HG03025 (cell line): ENCODE measurements around the gene HLA-DMB.
"Not testable (repeated sequence)": the region's sequence is repeated elsewhere in the genome, so short reads cannot be mapped to it uniquely, and the experiment has no call there.

ENCODE experiments used
- ATAC-seq: cut with Tn5 transposase; IDR thresholded peaks from one replicate; pipeline ENCODE4 v1.9.1; 2021; ENCODE audit warnings: mild to moderate bottlenecking, moderate library complexity; ENCODE audit not compliant: unreplicated experiment, low FRiP score

The HLA-DMB gene

DNA sequence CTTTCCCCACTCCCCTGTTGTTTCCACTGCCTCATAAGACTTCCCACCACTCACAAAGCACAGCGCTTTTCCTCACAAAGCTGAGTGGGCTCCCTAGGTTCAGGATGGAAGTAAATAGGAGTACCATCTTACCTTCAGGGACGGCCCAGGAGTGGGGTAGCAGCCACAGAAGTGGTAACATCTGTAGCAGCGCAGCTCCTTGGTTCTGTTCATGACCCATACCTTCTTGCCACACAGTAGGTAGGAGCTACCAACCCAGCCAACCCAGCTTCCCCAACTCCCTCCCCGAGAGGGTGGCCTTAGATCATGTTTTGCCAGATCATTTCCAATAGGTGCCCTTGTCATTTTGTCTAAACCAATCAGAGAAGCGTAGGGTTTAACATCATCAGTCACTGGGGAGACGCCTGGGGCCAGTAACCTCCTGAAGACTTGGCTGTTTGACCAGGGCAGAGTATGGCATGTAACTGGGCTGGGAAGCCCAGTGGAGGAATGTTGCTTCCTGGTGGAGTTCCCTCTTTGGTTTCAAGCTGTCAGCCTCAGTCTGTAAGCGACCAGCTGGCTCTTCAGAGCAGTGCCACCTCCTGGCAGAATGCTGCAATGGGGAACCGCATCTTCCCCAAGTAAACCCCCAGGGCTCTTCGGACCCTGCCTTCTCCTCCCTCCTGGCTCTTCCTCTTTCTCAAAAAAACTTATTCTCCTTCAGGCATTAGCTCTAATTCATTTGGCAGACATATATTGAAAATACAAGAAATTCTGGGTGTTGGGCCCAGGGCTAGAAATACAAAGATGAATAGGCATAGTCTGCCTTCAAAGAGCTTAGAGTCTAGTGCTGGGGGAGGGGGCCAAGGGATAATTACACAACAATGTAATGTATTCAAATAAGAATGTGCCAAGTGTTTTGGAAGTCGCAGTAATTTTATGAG is 12.2 kb upstream of the HLA-DMB start, which contains the start of gene HLA-DMA:
TSS of gene HLA-DMA (minus strand) at position 281 of the 923 bp plus-strand sequence. CDS start at position 220, 61 bp downstream.
- ATAC-seq, result peak; percentile 73

DNA sequence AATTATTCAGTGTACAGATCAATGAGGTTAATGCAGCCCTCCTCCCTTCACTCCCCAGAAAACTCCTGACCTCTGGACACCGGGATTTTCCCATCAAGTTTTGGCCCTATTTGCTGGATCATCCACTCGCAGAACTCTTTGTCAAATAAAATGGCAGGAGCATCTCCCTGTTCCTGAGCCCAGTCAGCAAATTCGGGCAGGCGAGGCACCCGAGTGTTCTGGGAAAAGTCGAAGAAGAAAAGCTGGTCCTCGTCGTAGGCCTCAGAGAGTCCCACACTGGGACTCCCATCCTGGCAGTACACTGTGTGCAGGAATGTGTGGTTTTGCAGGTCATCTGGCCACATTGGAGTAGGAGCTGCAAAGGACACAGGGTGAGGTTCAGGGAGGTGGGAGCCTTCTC is 9.6 kb upstream of the HLA-DMB start:
- ATAC-seq, result no peak

DNA sequence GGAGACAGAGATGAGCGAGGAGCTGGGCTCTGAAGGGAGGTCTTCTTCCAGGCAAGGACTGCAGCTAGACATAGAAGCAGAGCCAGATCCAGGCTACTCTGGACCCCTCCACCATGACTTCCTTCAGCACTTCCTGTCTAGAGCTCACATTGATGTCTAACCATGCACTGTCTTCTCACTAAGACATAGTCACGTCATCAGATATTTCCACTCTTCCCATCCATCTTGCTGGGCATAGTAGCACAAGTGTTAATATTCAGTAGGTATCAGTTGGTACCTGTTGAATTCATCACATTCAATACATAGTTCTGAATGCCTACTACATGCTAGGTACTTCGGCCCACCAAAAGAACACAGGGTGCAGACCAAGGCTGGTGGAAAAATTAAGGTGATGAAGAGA is 9.2 kb upstream of the HLA-DMB start:
- ATAC-seq, result no peak

DNA sequence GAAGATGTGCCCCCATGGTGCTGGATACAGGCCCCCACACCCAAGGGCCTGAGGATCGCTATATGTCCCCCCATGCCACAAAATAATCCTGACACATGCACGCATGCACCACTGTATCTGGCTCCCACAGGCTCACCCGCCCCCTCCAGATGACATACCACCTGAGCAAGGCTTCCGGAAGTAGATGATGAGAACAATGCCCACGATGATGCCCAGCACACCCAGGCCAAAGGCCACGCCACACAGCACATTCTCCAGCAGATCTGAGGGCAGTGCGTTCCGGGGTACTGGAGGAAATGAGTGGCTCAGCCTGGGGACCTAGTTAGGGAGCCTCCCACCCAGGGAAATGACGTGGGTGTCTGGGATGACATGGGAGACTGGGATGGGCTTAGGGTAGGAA is 8.3 kb upstream of the HLA-DMB start:
- no peak for ATAC-seq

DNA sequence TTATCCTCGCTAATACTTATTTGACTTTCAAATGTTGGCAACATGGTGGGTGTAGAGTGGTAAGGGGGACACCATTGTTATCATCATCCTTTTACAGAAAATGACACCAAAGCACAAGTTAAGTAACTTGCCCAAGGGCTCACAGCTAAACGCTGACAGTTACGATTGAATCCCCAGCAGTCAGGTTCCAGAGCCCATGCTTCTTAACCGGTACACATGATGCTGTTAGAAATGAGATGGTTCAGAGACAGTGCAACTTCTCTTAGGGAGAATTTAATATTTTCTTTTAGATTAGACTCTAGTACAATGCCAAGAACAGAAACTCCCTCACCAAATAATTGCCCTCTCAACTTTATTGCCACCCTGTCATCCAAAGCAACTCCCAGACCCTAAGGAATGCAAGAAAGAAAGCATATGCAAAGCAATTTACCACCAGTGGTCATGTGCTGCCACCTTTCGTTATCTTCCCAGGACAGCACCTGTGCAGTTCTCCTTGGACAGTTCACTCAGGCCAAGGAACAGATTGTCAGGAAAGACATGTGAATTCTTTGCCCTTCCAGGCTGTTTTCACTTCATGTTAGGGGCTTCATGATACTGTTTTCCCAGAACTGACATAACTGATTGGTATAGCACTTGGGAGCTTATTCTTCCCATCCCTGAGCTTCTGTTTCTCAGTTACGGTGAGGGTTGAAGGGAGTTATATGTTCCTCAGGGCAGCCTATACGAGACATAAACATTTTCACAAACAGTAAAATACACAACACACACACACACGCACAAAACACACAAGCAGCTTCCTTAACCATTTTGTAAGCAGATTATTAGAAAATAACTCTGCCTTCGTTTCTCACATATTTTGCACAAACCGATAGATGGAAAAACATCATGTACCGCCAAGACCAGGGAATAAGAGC is 7.0 kb upstream of the HLA-DMB start:
- ATAC-seq, result no peak

DNA sequence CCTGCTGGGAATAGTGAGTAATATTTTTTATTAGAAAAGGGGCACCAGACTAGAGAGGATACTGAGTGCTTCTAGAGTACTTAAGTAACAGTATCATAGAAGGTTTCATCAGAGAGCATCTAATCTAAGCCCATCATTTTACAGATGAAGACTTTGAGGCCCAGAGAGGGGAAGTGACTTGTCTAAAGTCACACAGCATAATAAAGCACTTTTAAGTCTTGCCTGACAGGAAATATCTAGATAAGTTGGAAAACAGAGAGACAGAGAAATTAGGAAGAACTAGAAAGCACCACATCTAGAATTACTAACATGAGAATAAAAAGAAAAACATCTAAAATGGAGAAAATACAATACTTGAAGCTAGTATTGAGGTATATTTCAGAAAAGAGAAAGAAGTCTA is 6.1 kb upstream of the HLA-DMB start:
- no peak for ATAC-seq

DNA sequence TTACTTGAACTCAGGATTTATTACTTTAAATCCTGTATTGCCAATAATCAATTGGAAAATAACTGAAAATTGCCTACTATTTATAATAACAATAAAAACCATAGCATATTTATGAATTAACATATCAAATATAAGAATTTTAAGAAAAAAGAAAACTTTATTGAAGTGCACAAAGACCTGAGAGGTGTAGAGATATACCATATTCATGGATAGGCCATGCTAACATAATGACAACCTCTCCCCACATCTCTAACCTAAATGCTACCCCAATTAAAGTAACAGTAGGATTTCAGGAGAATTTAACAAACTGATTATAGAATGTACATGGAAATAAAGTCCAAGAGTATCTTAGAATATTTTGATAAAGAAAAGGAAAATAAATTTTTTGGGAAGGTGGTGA is 5.1 kb upstream of the HLA-DMB start:
- no peak for ATAC-seq

DNA sequence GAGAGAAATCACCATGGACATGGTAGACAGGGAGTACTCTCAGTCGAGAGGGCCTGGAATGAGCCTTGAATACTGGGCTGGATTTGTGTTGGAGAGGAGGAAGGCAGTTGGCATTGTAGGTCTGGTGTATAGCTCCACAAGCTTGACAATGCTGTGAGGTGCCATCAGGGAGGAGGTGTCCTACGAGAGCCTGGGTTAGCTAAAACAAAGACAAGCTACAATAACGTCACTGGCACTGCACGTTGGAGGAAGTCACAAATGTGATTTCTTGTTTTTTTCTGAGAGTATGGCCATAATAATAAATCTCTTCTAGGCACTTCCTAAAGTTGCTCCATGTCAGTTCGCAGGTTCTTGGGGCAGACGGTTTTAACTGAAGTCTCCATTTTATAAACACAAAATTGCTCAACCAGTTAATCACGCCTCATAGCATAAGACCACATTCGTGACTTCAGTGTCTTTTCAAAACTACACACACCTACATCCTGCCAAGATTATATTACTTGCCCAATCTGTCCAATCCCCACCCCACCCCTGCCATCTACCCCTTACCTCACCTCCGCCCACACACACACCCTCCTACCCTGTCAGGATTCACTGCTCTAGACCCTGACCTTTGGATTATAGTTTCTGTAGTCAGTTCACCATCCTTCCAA is 4.4 kb upstream of the HLA-DMB start:
- no peak for ATAC-seq

DNA sequence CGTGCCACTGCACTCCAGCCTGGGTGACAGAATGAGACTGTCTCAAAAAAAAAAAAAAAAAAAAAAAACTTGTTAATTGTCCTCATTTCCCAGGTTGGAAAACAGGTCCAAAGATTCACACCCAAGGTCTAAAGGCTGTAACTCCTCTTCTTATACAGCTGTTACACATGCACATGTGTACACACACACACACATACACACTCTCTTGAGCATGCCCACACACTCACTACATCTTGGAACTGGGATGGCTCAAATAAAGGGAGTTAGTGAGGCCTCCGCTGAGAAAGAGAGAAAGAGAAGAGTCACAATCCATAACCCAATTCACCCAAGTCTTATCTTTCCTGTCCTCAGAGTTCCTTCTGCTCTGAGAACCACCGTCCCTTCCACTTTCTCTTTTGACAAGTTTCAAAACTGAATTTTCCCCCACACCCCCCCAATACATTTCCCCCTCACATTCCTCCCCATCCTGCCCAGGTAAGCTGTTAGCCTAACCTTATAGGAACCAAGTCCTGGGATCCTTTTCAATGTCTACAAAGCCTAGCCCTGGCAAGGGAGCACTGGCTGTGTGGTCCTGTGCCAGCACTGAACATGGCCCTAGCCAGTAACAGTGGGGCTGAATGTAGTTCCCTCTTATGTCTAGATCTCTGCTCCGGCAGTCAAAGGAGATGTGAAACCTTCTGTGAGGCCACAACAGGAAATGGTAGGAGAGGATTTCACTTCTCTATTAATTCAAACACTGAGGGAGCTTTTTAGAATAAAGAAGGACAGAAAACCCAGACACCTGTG is 3.2 kb upstream of the HLA-DMB start:
- ATAC-seq, result no peak

DNA sequence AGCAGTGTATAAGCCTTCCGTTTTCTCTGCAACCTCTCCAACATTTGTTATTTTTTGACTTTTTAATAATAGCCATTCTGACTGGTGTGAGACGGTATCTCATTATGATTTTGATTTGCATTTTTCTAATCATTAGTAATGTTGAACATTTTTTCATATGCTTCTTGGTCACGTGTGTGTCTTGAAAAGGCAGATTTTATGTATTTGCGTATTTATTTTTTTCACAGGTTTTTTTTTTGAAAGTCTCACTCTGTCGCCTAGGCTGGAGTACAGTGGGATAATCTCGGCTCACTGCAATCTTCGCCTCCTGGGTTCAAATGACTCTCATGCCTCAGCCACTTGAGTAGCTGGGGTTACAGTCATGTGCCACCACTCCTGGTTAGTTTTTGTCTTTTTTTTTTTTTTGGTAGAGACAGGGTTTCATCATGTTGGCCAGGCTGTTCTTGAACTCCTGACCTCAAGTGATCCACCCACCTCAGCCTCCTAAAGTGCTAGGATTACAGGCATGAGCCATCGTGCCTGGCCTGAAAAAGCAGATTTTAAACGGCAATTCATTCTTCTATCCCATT is 1.8 kb upstream of the HLA-DMB start:
- ATAC-seq, result not testable (repeated sequence)

DNA sequence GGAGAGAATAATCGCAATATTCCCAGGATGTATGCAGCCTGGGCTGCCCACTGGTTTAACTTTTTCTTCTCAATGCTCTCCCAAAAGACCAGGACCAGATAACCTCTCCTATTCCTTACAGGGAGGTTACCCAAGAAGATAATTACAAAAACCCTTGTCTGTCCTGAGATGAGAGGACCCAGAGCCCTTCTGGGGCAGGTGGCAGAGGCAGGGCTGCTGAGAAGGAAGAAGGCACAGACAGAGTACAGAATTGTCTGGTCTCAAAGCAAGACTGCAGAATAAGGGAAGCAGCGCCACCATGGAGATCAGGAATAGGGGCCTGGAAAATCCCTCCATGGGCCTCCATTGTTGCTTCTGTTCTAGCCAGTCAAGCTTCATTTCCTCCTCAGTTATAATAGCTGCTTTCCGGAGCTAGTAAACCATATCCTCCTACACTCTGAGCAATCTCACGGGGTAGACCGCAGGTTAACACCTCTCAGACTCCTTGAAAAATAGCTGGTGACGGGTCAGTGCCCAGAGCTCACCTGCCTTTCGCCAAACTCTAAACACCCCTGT is 463 bp upstream of the HLA-DMB start:
- ATAC-seq, result peak; percentile 31

DNA sequence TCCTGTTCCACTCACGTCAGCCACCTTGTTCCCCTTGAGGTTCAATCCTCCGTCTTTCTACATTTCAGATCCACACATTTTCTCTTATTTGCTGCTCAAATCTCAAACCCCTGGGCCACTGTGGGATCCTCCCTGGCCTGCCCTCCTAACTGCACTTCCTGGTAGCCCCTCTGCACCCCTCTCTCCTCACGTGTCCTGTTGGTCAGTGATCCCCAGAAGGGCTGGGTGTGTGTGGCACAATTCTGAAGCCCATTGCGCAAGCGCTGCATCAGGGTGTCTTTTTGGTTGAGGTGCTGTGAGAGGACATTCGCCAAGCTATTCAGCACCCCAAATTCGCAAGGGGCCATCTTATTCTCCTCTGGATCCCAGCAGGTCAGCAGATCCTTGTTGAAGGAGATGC is 2.3 kb downstream of the HLA-DMB start:
- ATAC-seq, result no peak

DNA sequence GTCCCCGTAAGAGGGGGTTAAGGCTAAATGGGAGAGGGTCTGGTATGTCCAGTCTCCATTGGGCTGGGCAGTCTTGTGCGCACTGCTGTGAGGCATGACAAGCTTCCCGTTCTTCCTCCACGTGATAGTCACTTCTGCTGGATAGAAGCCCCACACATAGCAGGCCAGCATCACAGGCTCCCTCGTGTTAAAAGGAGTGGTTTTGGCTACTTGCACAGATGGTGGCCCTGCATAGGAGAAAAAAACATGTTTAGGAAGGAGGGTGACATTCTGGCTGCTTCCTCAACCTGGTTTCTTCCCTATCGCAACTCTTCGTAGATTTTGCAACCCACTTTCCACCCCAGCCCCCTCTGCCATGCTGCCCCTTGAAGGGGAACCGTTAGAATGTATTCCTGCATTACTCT is 3.6 kb downstream of the HLA-DMB start:
- ATAC-seq, result no peak

DNA sequence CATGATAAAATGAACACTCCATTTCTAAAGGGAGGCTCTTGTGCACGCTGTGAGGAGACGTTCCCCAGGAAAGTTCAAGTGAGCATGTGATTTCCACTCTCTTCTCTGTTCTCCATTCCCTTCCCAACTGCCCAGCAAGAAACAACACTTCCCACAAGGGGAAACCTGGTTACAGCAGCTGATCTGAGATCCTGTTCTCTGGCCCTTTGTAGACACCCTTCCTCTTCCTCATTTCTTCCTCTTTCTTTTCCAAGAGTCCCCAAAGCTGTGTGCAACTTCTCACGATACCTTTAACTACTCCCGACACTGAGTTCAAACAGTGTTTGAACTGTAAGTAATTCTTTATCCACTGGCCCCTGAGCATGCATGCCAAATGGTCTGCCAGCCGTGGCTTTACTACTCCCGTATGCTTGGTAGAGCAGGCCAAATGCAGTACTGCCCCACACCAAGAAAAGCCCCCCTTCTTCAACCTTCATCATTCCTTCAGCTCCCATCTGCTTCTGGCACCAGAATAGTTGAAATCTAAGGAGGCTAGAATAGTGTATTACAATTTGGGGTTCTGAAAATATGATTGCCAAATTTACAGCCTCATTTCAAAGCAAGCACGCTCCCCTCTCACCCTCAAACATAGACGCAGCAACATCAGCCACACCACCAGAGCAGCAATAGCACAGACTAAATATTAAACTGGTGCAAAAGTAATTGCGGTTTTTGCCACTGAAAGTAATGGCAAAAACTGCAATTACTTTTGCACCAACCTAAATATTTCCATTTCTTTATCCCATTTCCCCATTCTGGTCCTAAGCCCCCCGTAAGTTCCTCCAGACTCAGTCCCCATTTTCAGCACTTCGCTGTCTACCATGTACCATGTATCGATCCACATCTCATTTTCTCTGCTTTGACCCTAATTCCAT is 4.3 kb downstream of the HLA-DMB start:
- ATAC-seq, result no peak

DNA sequence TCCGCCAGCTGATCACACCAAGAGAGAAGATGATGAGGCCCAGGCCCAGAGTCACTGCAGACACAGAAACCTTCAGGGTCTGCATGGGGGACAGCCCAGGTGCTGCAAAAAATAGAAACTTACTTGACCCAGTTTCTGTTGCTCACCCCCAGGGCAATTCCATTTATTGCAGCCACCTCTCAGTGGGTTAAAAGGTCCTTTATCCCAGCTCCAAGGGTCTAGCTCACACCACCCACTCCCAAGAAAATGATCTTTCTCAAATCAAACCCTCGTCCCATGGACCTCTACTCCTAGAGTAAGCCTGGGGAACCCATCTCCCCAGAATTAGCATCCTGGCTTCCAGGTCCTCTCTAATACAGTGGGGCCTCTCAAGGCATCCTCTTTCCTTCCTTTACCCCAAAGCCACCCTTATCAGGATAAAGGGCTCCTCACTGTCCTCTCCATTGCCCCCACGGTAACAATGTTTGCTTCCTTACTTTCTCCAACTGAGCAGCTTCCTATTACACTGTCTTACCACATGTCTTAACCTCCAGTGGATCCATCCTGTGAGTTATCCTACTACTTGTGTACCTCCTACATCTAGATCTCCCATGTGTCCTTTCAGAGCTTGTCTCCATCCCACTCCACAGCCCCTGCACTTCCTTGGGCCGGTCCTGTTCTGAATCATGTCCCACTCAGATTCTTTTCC is 5.1 kb downstream of the HLA-DMB start:
- no peak for ATAC-seq

DNA sequence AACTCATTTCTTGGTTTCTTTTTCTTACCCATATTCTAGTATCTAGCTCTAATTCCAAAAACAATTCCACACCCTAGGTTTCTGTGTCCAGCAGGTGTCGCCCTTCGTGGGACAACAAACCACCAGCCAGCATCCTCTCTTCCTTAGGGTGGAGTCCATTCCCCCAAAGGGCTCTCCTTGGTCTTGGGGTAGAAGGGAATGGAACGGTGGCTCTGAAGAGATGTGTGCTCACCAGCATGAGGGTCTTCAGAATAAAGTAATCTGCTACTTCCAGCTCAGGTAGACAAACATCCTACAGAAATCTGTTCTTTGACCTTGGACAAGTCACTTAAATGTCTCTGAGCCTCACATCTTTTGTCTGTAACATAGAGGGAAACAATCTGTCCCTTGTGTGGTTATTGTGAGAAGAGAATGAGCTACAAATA is 7.2 kb downstream of the HLA-DMB start:
- ATAC-seq, result no peak

DNA sequence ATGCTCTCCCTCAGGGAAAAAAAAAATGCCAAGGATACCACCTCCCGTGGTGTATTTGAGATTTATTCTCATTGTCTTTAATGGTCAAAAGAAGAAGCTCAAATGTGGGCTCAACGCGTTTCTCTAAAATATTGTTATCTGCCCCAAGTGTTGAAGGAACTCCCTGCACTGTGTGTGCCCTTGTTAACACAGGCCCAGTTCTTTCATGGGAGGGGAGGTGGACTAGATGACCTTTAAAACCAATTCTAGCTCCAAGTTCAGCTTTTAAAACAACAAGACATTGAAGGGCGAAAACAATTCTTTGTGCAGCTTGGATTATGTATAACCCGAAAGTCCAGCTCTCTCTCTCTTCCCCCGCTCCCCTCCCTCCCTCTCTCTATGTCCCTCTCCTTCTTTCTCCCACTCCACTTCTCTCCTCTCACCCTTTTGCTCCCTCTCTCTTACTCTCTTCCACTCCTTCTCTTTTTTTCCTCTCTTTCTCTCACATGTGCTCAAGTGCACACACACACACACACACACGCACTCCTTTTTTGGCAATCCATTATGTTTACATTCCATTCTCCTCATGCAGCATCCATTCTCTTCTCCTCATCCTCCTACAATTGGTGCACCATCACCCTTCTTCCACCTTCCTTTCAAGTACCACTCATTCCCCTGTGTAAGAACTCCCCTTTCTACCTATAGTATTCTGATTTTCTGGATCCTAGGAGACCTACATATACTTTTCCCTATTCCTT is 8.5 kb downstream of the HLA-DMB start:
- ATAC-seq, result no peak
